ENCODE data around the gene SCN3B.

GRCh38 chr11:123611698-123612097 is 42.7 kb downstream of the SCN3B start:
- no peak for TF ChIP-seq REST (IDR thresholded peaks at IDR 0.05; ENCODE audit: insufficient read depth in 1 of 2, low read depth in 2 of 2, low read length in 2 of 2)
- TF ChIP-seq TAF1 (IDR thresholded peaks at IDR 0.05; ENCODE audit: borderline replicate concordance, insufficient read depth, low read length), result no peak
- no peak for TF ChIP-seq POLR2AphosphoS5 (IDR thresholded peaks at IDR 0.05; ENCODE audit: low read depth, low read length)
- TF ChIP-seq SIN3A (IDR thresholded peaks at IDR 0.05; ENCODE audit: borderline replicate concordance, insufficient read depth, low read length), result no peak
- no peak for TF ChIP-seq FOXP2 (optimal IDR thresholded peaks at IDR 0.05; ENCODE audit: borderline replicate concordance, extremely low read depth, extremely low read length, insufficient read depth)
